Esophagus (tissue), 2 donors: Measurements from ENCODE around the gene RIPOR3. TPM values are rescaled to one million over a fixed set of nuclear protein-coding genes. Genes with fewer than 3 reads are reported as not detected.
A peak's percentile ranks its signal among the peaks of the same experiment; 100 is the strongest.
"Not testable (repeated sequence)": the region's sequence is repeated elsewhere in the genome, so short reads cannot be mapped to it uniquely, and the experiment has no call there.

ENCODE experiments used
- H3K27ac ChIP-seq, 2 donors: one replicate each; pipeline ENCODE4 v1.5.1; 2013; ENCODE audit warnings: low read depth in 2 of 2, mild to moderate bottlenecking in 2 of 2, inconsistent platforms in 1 of 2, low read length in 1 of 2, moderate library complexity in 1 of 2
- H3K27me3 ChIP-seq, 2 donors: one replicate each; pipeline ENCODE4 v1.6.1; 2013; ENCODE audit warnings: low read length in 2 of 2, control low read depth in 1 of 2, mild to moderate bottlenecking in 1 of 2; ENCODE audit not compliant: insufficient read depth in 2 of 2, control insufficient read depth in 1 of 2
- H3K36me3 ChIP-seq, 2 donors: one replicate each; pipeline ENCODE4 v1.6.1; 2013; ENCODE audit warnings: low read length in 1 of 2; ENCODE audit not compliant: control insufficient read depth in 2 of 2, insufficient read depth in 2 of 2
- H3K4me1 ChIP-seq, 2 donors: one replicate each; pipeline ENCODE4 v1.6.1; 2013; ENCODE audit warnings: low read length in 1 of 2; ENCODE audit not compliant: control insufficient read depth in 2 of 2, insufficient read depth in 2 of 2
- H3K4me3 ChIP-seq, 2 donors: one replicate each; pipeline ENCODE4 v1.5.1; 2013; ENCODE audit warnings: low read length in 2 of 2, mild to moderate bottlenecking in 2 of 2, low read depth in 1 of 2, moderate library complexity in 1 of 2
- H3K9me3 ChIP-seq, 2 donors: one replicate each; pipeline ENCODE4 v1.6.1; 2013; ENCODE audit warnings: mild to moderate bottlenecking in 2 of 2, low read depth in 1 of 2, low read length in 1 of 2, moderate library complexity in 1 of 2; ENCODE audit not compliant: control insufficient read depth in 2 of 2, insufficient read depth in 1 of 2
- WGBS, 2 donors: extraction: QIAGEN DNeasy Blood & Tissue Kit; methylation state at CpG; one replicate each; pipeline ENCODE4 v1.1.7; 2013; 5-methylcytosine and 5-hydroxymethylcytosine counted together
- polyA plus RNA-seq, 2 donors: library from polyadenylated mRNA; stranded (reverse); fragments of 200-250 nt; gene quantifications; one replicate each; pipeline ENCODE4 v1.2.3, GENCODE V29; 2013
- donor health status: healthy with polysubstance abuse.
- donor health status: Bipolar disorder and iron deficiency.

RIPOR3 gene
- polyA plus RNA-seq, 2 donors = 2.6 to 5.2 TPM

GRCh38 chr20:50648651-50649050 lies 42.7 kb downstream of the RIPOR3 start:
- WGBS, 2 donors = 93 to 95% methylated on average over 6 of the region's 6 CpGs

GRCh38 chr20:50646483-50646996 lies 44.8 kb downstream of the RIPOR3 start:
- WGBS, 2 donors = 67 to 79% methylated on average over 1 of the region's 1 CpG
- H3K9me3 ChIP-seq = no peaks in the 10 kb centered on the region
- H3K4me3 ChIP-seq = no peak overlapping the region
- peaks cover 0 to 5% of the 10 kb centered on the region in 2 donors for H3K4me1 ChIP-seq
- peak overlapping the region; percentile 58 to 70 for H3K27ac ChIP-seq
- H3K27me3 ChIP-seq = no peaks in the 10 kb centered on the region
- no peaks in the 10 kb centered on the region for H3K36me3 ChIP-seq

More at GRCh38 chr20:50648651-50649050, 42.7 kb downstream of the RIPOR3 start:
- Histone ChIP-seq H3K36me3 (no peaks in the 10 kb centered on the region), H3K27ac (no peak overlapping the region), H3K9me3 (no peaks in the 10 kb centered on the region), H3K4me3 (no peak overlapping the region), H3K27me3 (no peaks in the 10 kb centered on the region), H3K4me1 (peaks cover 0 to 5% of the 10 kb centered on the region in 2 donors)

GRCh38 chr20:50645253-50646068 lies 45.9 kb downstream of the RIPOR3 start:
- Histone ChIP-seq H3K27ac (peak overlapping the region; percentile 58 to 79), H3K9me3 (no peaks in the 10 kb centered on the region), H3K4me3 (no peak overlapping the region), H3K4me1 (peaks cover 0 to 5% of the 10 kb centered on the region in 2 donors), H3K27me3 (no peaks in the 10 kb centered on the region), H3K36me3 (no peaks in the 10 kb centered on the region)
- WGBS, 2 donors = 39 to 41% methylated on average over 23 of the region's 23 CpGs

GRCh38 chr20:50642288-50642803 lies 49.0 kb downstream of the RIPOR3 start:
- H3K27me3 ChIP-seq = no peaks in the 10 kb centered on the region
- H3K4me3 ChIP-seq = no peak overlapping the region
- H3K9me3 ChIP-seq = no peaks in the 10 kb centered on the region
- no peak overlapping the region for H3K27ac ChIP-seq
- H3K36me3 ChIP-seq = no peaks in the 10 kb centered on the region
- 49 to 53% methylated on average over 4 of the region's 4 CpGs for WGBS, 2 donors
- H3K4me1 ChIP-seq = peaks cover 0 to 5% of the 10 kb centered on the region in 2 donors

GRCh38 chr20:50641625-50642287 lies 49.6 kb downstream of the RIPOR3 start:
- H3K27ac ChIP-seq, H3K4me1 ChIP-seq, H3K9me3 ChIP-seq, H3K4me3 ChIP-seq, H3K36me3 ChIP-seq, H3K27me3 ChIP-seq: not testable (repeated sequence)
- WGBS, 2 donors = 65 to 68% methylated on average over 8 to 9 of the region's 11 CpGs

GRCh38 chr20:50639971-50640711 lies 51.2 kb downstream of the RIPOR3 start:
- WGBS, 2 donors = 76 to 85% methylated on average over 14 to 19 of the region's 20 CpGs
- H3K9me3 ChIP-seq, H3K36me3 ChIP-seq, H3K27me3 ChIP-seq, H3K27ac ChIP-seq, H3K4me3 ChIP-seq: not testable (repeated sequence)
- H3K4me1 ChIP-seq = peaks cover 0 to 12% of the 10 kb centered on the region in 2 donors

GRCh38 chr20:50638015-50638847 lies 53.1 kb downstream of the RIPOR3 start:
- H3K27ac ChIP-seq, H3K27me3 ChIP-seq, H3K4me3 ChIP-seq, H3K36me3 ChIP-seq, H3K9me3 ChIP-seq: not testable (repeated sequence)
- peaks cover 0 to 10% of the 10 kb centered on the region in 2 donors for H3K4me1 ChIP-seq
- 60 to 70% methylated on average over 11 to 12 of the region's 15 CpGs for WGBS, 2 donors

GRCh38 chr20:50636601-50637540 lies 54.5 kb downstream of the RIPOR3 start:
- H3K27ac ChIP-seq = peak overlapping the region; percentile 72 to 76
- H3K27me3 ChIP-seq = no peaks in the 10 kb centered on the region
- 57 to 67% methylated on average over 22 of the region's 22 CpGs for WGBS, 2 donors
- H3K36me3 ChIP-seq = no peaks in the 10 kb centered on the region
- H3K4me3 ChIP-seq = no peak overlapping the region
- H3K4me1 ChIP-seq = peaks cover 0 to 10% of the 10 kb centered on the region in 2 donors
- H3K9me3 ChIP-seq = no peaks in the 10 kb centered on the region
